Fibroblast of skin of left quadriceps (primary cell): Measurements from ENCODE around the gene RECK.
"Not testable (repeated sequence)": the region's sequence is repeated elsewhere in the genome, so short reads cannot be mapped to it uniquely, and the experiment has no call there.

Experiments
- DNase-seq, 2 experiments: peaks; one replicate each; pipeline ENCODE4 v3.0.0-alpha.2; 2013; ENCODE audit warnings: low read depth in 2 of 2

The RECK gene

GRCh38 chr9:36154331-36154952 lies 117.7 kb downstream of the RECK start:
- DNase-seq, result no peak

GRCh38 chr9:36156116-36156515 lies 119.4 kb downstream of the RECK start:
- DNase-seq, result no peak

GRCh38 chr9:36158122-36158521 lies 121.4 kb downstream of the RECK start:
- DNase-seq, result no peak

- no peak for DNase-seq
Observed at GRCh38 chr9:36158917-36159316, 122.2 kb downstream of the RECK start.

- not testable (repeated sequence) for DNase-seq
Observed at GRCh38 chr9:36159509-36159908, 122.8 kb downstream of the RECK start.

- DNase-seq, result not testable (repeated sequence)
Observed at GRCh38 chr9:36160126-36160525, 123.4 kb downstream of the RECK start.

DNA sequence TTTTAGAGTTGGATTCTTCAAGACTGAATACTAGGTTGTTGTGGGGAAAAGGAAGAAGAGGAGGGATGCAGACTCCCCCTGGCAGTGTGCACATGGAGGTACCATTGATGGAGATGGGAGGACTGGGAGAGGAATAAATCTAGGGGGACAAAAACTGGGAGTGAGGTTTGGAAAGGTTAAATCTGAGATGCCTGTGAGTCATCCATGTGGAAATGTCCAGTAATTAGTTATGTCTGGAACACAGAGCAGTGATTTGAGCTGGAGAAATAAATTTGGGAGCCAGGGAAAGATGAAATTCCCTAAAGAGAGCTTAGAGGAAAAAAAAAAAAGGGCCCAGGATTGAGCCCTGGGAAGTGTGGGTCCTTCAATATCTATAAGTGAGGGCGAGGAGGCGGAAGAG lies 124.5 kb downstream of the RECK start:
- DNase-seq, result no peak

- DNase-seq, result no peak
Observed at GRCh38 chr9:36162211-36162738, 125.6 kb downstream of the RECK start.

DNA sequence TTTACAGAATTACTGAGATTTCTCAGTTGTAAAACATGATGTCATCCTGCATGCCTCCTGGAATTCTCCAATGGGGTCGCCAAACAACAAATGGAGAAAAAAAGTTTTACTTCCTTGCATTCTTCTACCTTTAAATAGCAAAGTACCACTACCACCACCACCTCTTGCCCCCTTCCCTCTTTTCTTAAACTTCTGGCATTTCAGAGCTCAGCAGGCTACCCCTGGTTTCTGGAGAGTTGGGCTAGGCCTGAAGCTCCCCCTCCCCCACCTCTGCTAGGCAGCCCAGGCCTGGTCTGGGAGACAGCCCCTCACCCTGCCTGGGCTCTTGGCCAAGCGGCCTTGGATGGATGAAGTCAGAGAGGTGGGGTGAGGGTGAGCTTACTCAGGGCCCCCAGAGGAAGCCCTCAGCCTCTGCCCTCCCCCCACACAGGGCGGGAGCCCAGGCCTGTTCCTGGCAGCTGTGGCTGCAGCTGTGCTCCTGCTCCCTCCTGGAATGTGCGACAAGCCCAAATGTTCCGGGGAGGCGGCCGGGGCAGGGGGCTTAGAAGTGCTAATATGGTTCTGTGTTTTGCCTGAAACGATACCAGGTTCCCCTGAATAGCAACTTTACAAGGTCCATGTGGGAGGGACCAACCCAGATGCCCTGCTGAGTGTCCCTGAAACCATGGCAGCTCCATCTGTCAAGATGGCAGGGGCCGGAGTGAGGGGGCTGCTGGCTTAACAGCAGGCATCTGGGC lies 126.5 kb downstream of the RECK start:
- DNase-seq, result peak; percentile 83 to 87

- DNase-seq, result no peak
Observed at GRCh38 chr9:36163786-36164170, 127.1 kb downstream of the RECK start.

- DNase-seq, result no peak
Observed at GRCh38 chr9:36164372-36164771, 127.7 kb downstream of the RECK start.

GRCh38 chr9:36164989-36165388 lies 128.3 kb downstream of the RECK start:
- DNase-seq, result no peak

GRCh38 chr9:36165826-36166167 lies 129.1 kb downstream of the RECK start:
- no peak for DNase-seq

- peak; percentile 69 to 73 for DNase-seq
Observed at GRCh38 chr9:36166168-36166927, 129.6 kb downstream of the RECK start.

DNA sequence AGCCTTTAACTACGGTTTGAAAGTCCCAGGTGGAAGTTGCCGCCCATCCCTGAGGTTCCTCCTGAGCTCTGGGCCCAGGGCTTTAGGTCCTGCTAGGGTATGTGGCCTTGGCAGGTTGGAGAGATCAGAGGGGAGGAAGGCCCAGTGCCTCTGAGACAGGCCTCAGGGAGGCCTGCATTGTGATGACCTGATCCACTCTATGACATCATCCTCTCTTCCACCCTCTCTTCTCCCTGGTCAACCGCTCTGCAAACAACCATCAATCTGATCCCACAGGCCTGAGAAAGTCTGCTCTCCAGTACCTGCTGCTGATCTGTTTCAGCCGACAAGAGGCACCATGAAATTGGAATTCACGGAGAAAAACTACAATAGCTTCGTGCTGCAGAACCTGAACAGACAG lies 132.5 kb downstream of the RECK start, which contains the start of gene CCIN:
Gene CCIN (plus strand): TSS at position 223 of the 400 bp plus-strand sequence. CDS start 115 bp downstream, at position 338.
- no peak for DNase-seq

DNA sequence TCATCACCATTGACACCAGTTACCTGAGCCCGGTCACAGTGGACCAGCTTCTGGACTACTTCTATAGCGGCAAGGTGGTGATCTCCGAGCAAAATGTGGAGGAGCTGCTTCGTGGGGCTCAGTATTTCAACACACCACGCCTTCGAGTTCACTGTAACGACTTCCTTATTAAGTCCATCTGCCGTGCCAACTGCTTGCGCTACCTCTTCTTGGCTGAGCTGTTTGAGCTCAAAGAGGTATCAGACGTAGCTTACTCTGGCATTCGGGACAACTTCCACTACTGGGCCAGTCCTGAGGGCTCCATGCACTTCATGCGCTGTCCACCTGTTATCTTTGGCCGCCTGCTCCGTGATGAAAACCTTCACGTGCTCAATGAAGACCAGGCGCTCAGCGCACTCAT lies 133.0 kb downstream of the RECK start:
- DNase-seq, result no peak

GRCh38 chr9:36170531-36170930 lies 133.8 kb downstream of the RECK start:
- DNase-seq, result no peak

- no peak for DNase-seq
Observed at GRCh38 chr9:36173861-36174260, 137.1 kb downstream of the RECK start.
